Amniotic stem cell (primary cell): ENCODE measurements around the gene RHOF.
A peak's percentile ranks its signal among the peaks of the same experiment; 100 is the strongest.

Experiments
- DNase-seq: peaks from one replicate; lab custom pipeline; 2025; lab: John Stamatoyannopoulos, UW

The RHOF gene

GRCh38 chr12:121819212-121819949 lies 25.9 kb upstream of the RHOF start:
- DNase-seq, result no peak

GRCh38 chr12:121817648-121818043 lies 24.2 kb upstream of the RHOF start:
- no peak for DNase-seq

GRCh38 chr12:121816925-121817647 lies 23.6 kb upstream of the RHOF start:
- DNase-seq, result no peak

- DNase-seq, result no peak
Measured at GRCh38 chr12:121815263-121815662, 21.8 kb upstream of the RHOF start.

GRCh38 chr12:121814429-121815119 lies 21.1 kb upstream of the RHOF start:
- DNase-seq, result no peak

- DNase-seq, result no peak
Measured at GRCh38 chr12:121813951-121814350, 20.5 kb upstream of the RHOF start.

- DNase-seq, result no peak
Measured at GRCh38 chr12:121812921-121813896, 19.7 kb upstream of the RHOF start.

- DNase-seq, result no peak
Measured at GRCh38 chr12:121812320-121812871, 18.9 kb upstream of the RHOF start.

- peak; percentile 27 for DNase-seq
Measured at GRCh38 chr12:121811434-121812319, 18.2 kb upstream of the RHOF start.

- no peak for DNase-seq
Measured at GRCh38 chr12:121810833-121811433, 17.4 kb upstream of the RHOF start.

GRCh38 chr12:121810234-121810817 lies 16.8 kb upstream of the RHOF start:
- DNase-seq, result no peak

- DNase-seq, result no peak
Measured at GRCh38 chr12:121809712-121810116, 16.2 kb upstream of the RHOF start.

- DNase-seq, result no peak
Measured at GRCh38 chr12:121808623-121809022, 15.1 kb upstream of the RHOF start.

- DNase-seq, result no peak
Measured at GRCh38 chr12:121807642-121808347, 14.3 kb upstream of the RHOF start.

GRCh38 chr12:121806546-121807423 lies 13.3 kb upstream of the RHOF start:
- DNase-seq, result no peak

GRCh38 chr12:121806009-121806545 lies 12.6 kb upstream of the RHOF start:
- DNase-seq, result no peak

GRCh38 chr12:121805171-121806008 lies 11.9 kb upstream of the RHOF start:
- no peak for DNase-seq
